G401.6 (cell line): ENCODE measurements around the gene NRG3.

Experiments
- FAIRE-seq: peaks from 2 replicates; lab custom pipeline; 2012; peaks lifted over from hg19 to GRCh38; lab: Jason Lieb, UNC

Gene NRG3

DNA sequence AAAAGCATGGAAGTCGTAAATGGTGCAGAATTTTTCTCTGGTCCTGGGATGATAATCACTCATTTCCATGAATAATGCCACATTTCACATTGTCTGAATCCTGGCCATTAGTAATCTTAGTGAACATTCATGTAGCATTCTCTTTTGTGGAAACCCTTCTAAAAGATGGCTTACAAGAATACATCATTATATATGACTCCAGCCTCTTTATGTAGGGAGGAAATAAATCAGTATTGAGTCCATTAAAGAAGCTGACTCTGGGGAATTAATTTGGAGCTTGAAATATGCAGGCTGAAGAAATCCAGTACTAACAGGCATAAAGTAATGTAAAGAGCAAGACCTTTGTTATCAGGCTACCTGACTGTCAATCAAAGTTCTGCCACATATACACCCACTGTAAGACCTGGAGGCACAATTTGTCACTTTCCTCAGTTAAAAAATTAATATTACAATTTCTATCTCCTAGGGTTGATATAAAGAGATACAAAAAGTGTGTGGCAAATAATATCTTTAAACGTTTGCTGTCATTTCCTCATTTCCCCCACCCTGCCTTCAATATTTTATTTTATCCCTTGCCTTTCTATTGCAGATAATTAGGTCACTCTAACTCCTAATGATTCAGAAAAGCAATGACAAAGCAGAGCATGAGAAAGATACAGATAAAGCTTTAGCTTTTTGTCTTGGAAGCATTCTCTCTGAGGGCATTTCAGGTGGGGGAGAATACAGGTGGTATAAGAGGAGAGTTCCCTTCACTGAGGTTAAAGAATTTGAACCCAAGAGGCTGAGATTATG is 1142.3 kb downstream of the NRG3 start:
- FAIRE-seq: no peak

DNA sequence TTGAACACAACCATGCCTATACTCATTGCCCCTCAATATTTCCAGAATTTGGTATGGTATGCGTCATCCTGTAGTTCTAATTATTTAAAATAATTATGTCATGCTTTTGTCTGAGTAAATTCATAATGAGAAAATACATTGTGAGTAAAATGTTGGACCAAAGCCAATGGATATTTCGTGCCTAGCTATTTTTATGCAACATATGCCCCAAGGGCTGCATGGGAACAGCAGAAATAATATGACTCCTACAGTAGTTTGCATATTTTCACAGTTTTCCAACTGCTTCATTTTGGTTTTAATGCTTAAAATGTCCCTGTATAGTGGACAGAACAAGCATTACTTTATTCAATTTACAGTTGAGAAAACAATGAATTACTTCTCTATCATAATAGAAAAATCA is 1148.7 kb downstream of the NRG3 start:
- FAIRE-seq: no peak
